A673 (cell line): ENCODE results near the gene ZMAT5. TPM values are rescaled to one million over a fixed set of nuclear protein-coding genes. Genes with fewer than 3 reads are reported as not detected.

Experiments
- BruUV-seq: library from RNA; stranded (reverse); fragments of 400-500 nt; replicated peaks from 2 replicates; lab custom pipeline; 2021; lab: Mats Ljungman, UMichigan
- CTCF ChIA-PET: fragments of 300-600 bp; sonication (Branson Sonifier 250); formaldehyde crosslinking; loops from one replicate; lab custom pipeline; 2022; ENCODE audit warnings: antibody characterized with exemption; lab: Charles Lee
- POLR2A ChIA-PET: fragments of 300-600 bp; sonication (Branson Sonifier 250); formaldehyde crosslinking; loops from one replicate; lab custom pipeline; 2022; ENCODE audit warnings: antibody characterized with exemption; ENCODE audit not compliant: low non-redundant PET; lab: Charles Lee
- DNase-seq: peaks from one replicate; pipeline ENCODE4 v3.0.0-alpha.2; 2015; ENCODE audit warnings: low spot score
- H3K27ac ChIP-seq: fragments of 200-600 bp; sonication (generic); 2 replicates; pipeline ENCODE4 v1.5.1; 2016; ENCODE audit warnings: mixed run types, low read depth, mild to moderate bottlenecking, mixed read lengths, antibody characterized with exemption, low read length; ENCODE audit not compliant: poor library complexity, severe bottlenecking
- H3K27me3 ChIP-seq: fragments of 200-600 bp; sonication (generic); replicated peaks from 2 replicates; pipeline ENCODE4 v1.6.1; 2017; ENCODE audit warnings: mixed run types, low read depth, mild to moderate bottlenecking, mixed read lengths, antibody characterized with exemption, low read length; ENCODE audit not compliant: insufficient read depth, poor library complexity
- H3K36me3 ChIP-seq: fragments of 200-600 bp; sonication (generic); 2 replicates; pipeline ENCODE4 v1.6.1; 2016; ENCODE audit warnings: mixed run types, mild to moderate bottlenecking, mixed read lengths, antibody characterized with exemption, low read length; ENCODE audit not compliant: insufficient read depth, poor library complexity, severe bottlenecking
- H3K4me1 ChIP-seq: fragments of 200-600 bp; sonication (generic); 2 replicates; pipeline ENCODE4 v1.6.1; 2017; ENCODE audit warnings: mixed run types, mild to moderate bottlenecking, mixed read lengths, antibody characterized with exemption, low read length; ENCODE audit not compliant: insufficient read depth, poor library complexity, severe bottlenecking
- H3K4me3 ChIP-seq: fragments of 200-600 bp; sonication (generic); 2 replicates; pipeline ENCODE4 v1.5.1; 2016; ENCODE audit warnings: low read depth, mixed run types, mild to moderate bottlenecking, mixed read lengths, low read length; ENCODE audit not compliant: poor library complexity, severe bottlenecking
- H3K9me3 ChIP-seq: fragments of 200-600 bp; sonication (generic); 2 replicates; pipeline ENCODE4 v1.6.1; 2016; ENCODE audit warnings: mixed run types, low read depth, mild to moderate bottlenecking, mixed read lengths, antibody characterized with exemption, low read length; ENCODE audit not compliant: poor library complexity, severe bottlenecking
- CTCF ChIP-seq: fragments of 300-800, 200-600 bp; sonication (generic); conservative IDR thresholded peaks from 2 replicates; pipeline ENCODE4 v1.5.1; 2017; ENCODE audit warnings: low read depth, mild to moderate bottlenecking, antibody characterized with exemption, low read length, moderate library complexity, mixed read lengths
- EZH2 ChIP-seq: fragments of 200-600 bp; sonication (generic); IDR thresholded peaks from 2 replicates; pipeline ENCODE4 v1.6.1; 2017; ENCODE audit warnings: borderline replicate concordance, low read depth, mild to moderate bottlenecking, mixed read lengths, antibody characterized with exemption, low read length; ENCODE audit not compliant: poor library complexity, severe bottlenecking
- intact Hi-C: fragments of 100-400 bp; cut with micrococcal nuclease; formaldehyde crosslinking; loops from one replicate; pipeline ENCODE4 v1.10.0; 2022; ENCODE audit not compliant: unreplicated experiment
- total RNA-seq: library from RNA; stranded (reverse); gene quantifications from 2 replicates; pipeline ENCODE4 v1.2.3, GENCODE V29; 2021

The ZMAT5 gene
- total RNA-seq, 1 experiment from 2014 or later = 19.8 TPM

GRCh38 chr22:29744902-29745301 is 21.9 kb downstream of the ZMAT5 start:
- peak; percentile 57 for DNase-seq
- ChIA-PET CTCF (no interaction called here), POLR2A (interaction anchor here (0.6 kb wide), 1 partner anchor 15 kb away, joined by 9 read pairs; no protein-coding TSS in a partner anchor)
- no TSS peak for BruUV-seq
- Histone ChIP-seq H3K4me1 (no peaks in the 10 kb centered on the region), H3K36me3 (no peaks in the 10 kb centered on the region), H3K9me3 (no peaks in the 10 kb centered on the region), H3K27ac (no peak overlapping the region), H3K27me3 (no peaks in the 10 kb centered on the region), H3K4me3 (no peak overlapping the region)
- intact Hi-C loops = no loop called here
- no peak for TF ChIP-seq EZH2
- no peak for TF ChIP-seq CTCF

GRCh38 chr22:29742326-29742725 is 24.5 kb downstream of the ZMAT5 start:
- no peaks in the 10 kb centered on the region for H3K4me1 ChIP-seq
- no peaks in the 10 kb centered on the region for H3K9me3 ChIP-seq
- intact Hi-C loops = no loop called here
- ChIA-PET POLR2A (no interaction called here), CTCF (no interaction called here)
- no peaks in the 10 kb centered on the region for H3K36me3 ChIP-seq
- BruUV-seq = no TSS peak
- TF ChIP-seq EZH2 (no peak), CTCF (no peak)
- H3K4me3 ChIP-seq = no peak overlapping the region
- DNase-seq = no peak
- no peak overlapping the region for H3K27ac ChIP-seq
- no peaks in the 10 kb centered on the region for H3K27me3 ChIP-seq

- BruUV-seq = no TSS peak
- H3K4me1 ChIP-seq = no peaks in the 10 kb centered on the region
- H3K27me3 ChIP-seq = no peaks in the 10 kb centered on the region
- ChIA-PET CTCF (no interaction called here), POLR2A (no interaction called here)
- no peaks in the 10 kb centered on the region for H3K9me3 ChIP-seq
- TF ChIP-seq CTCF (no peak), EZH2 (no peak)
- H3K4me3 ChIP-seq = no peak overlapping the region
- no peak overlapping the region for H3K27ac ChIP-seq
- no peak for DNase-seq
- no peaks in the 10 kb centered on the region for H3K36me3 ChIP-seq
- intact Hi-C loops = no loop called here
Observed at GRCh38 chr22:29741926-29742325, 24.9 kb downstream of the ZMAT5 start.
